ENCODE data around the gene HMGB3. TPM values are rescaled to one million over a fixed set of nuclear protein-coding genes. Genes with fewer than 3 reads are reported as not detected.

Gene HMGB3
- total RNA-seq, 1 donor from 2014 or later: 130 TPM

- H3K4me1 Mint-ChIP-seq (ENCODE audit: unreplicated experiment): no peaks in the 10 kb centered on the region
- no peak overlapping the region for H3K4me3 Mint-ChIP-seq
- DNase-seq (ENCODE audit: extremely low spot score, unreplicated experiment): no peak
- no peaks in the 10 kb centered on the region for H3K36me3 Mint-ChIP-seq
- H3K27ac Mint-ChIP-seq: no peak overlapping the region
- peaks cover 5% of the 10 kb centered on the region for H3K9me3 Mint-ChIP-seq
- H3K27me3 Mint-ChIP-seq: no peaks in the 10 kb centered on the region
- no peak for TF ChIP-seq CTCF (conservative IDR thresholded peaks at IDR 0.05)
Observed at GRCh38 chrX:151006410-151007109, 23.4 kb downstream of the HMGB3 start.

- Mint-ChIP-seq H3K27ac (no peak overlapping the region), H3K4me3 (no peak overlapping the region), H3K9me3 (peaks cover 9% of the 10 kb centered on the region), H3K4me1 (ENCODE audit: unreplicated experiment) (no peaks in the 10 kb centered on the region), H3K36me3 (no peaks in the 10 kb centered on the region), H3K27me3 (no peaks in the 10 kb centered on the region)
- TF ChIP-seq CTCF (conservative IDR thresholded peaks at IDR 0.05): no peak
- DNase-seq (ENCODE audit: extremely low spot score, unreplicated experiment): no peak
Observed at GRCh38 chrX:151009582-151009981, 26.4 kb downstream of the HMGB3 start.

- TF ChIP-seq CTCF (conservative IDR thresholded peaks at IDR 0.05): no peak
- Mint-ChIP-seq H3K27ac (no peak overlapping the region), H3K4me1 (ENCODE audit: unreplicated experiment) (no peaks in the 10 kb centered on the region), H3K4me3 (no peak overlapping the region), H3K27me3 (no peaks in the 10 kb centered on the region), H3K36me3 (no peaks in the 10 kb centered on the region), H3K9me3 (peaks cover 9% of the 10 kb centered on the region)
- DNase-seq (ENCODE audit: extremely low spot score, unreplicated experiment): no peak
Observed at GRCh38 chrX:151013164-151013743, 30.1 kb downstream of the HMGB3 start.

DNA sequence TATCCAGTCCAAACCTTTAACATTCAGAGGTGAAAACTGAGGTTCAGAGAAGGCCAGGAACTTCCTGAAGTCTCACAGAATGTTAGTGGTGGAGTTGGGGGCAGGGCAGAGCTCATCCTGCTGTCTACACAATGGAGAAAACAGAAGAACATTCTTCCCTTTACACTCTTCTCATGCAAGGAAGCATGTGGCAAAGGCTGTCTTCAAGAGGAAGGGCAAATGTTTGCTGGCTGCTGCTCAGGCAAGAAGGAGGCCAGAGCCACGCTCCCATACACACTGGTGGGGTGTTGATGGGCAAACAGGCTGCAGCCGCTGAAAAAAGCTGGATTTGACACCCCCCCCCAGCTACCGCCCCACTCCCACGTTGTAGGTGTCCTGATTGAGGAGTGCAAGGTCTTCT is 32.5 kb downstream of the HMGB3 start:
- H3K27ac Mint-ChIP-seq: no peak overlapping the region
- no peaks in the 10 kb centered on the region for H3K27me3 Mint-ChIP-seq
- H3K9me3 Mint-ChIP-seq: peaks cover 15% of the 10 kb centered on the region
- no peak overlapping the region for H3K4me3 Mint-ChIP-seq
- DNase-seq (ENCODE audit: extremely low spot score, unreplicated experiment): no peak
- H3K4me1 Mint-ChIP-seq (ENCODE audit: unreplicated experiment): no peaks in the 10 kb centered on the region
- no peaks in the 10 kb centered on the region for H3K36me3 Mint-ChIP-seq
- TF ChIP-seq CTCF (conservative IDR thresholded peaks at IDR 0.05): no peak

DNA sequence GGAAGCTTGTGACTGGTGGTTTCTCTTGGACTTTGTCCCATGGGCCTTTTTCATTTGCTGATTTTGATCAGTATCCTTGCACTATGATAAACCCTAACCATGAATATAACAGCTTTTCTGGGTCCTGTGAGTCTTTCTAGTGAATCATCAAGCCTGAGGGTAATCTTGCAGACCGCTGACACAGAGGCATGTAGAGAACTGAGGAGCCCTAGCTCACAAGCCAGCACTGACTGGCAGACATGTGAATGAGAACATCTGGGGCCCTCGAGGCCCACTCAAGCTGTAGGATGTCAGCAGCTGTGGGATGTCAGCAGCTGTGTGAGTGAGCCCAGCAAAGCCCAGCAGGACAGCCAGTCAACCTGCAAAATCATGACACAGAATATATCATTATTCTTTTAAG is 36.7 kb downstream of the HMGB3 start:
- peaks cover 7% of the 10 kb centered on the region for H3K9me3 Mint-ChIP-seq
- no peaks in the 10 kb centered on the region for H3K4me1 Mint-ChIP-seq (ENCODE audit: unreplicated experiment)
- no peak overlapping the region for H3K27ac Mint-ChIP-seq
- H3K27me3 Mint-ChIP-seq: no peaks in the 10 kb centered on the region
- no peaks in the 10 kb centered on the region for H3K36me3 Mint-ChIP-seq
- no peak overlapping the region for H3K4me3 Mint-ChIP-seq
- no peak for TF ChIP-seq CTCF (conservative IDR thresholded peaks at IDR 0.05)
- DNase-seq (ENCODE audit: extremely low spot score, unreplicated experiment): no peak

Data from type B pancreatic cell (in vitro differentiated cells).